ENCODE results near the gene ZNF254. TPM values are rescaled to one million over a fixed set of nuclear protein-coding genes. Genes with fewer than 3 reads are reported as not detected.
"Not testable (repeated sequence)": the region's sequence is repeated elsewhere in the genome, so short reads cannot be mapped to it uniquely, and the experiment has no call there.

ZNF254 gene
- polyA plus RNA-seq, 4 donors, result 30.9 to 47.8 (median 33.0) TPM

DNA sequence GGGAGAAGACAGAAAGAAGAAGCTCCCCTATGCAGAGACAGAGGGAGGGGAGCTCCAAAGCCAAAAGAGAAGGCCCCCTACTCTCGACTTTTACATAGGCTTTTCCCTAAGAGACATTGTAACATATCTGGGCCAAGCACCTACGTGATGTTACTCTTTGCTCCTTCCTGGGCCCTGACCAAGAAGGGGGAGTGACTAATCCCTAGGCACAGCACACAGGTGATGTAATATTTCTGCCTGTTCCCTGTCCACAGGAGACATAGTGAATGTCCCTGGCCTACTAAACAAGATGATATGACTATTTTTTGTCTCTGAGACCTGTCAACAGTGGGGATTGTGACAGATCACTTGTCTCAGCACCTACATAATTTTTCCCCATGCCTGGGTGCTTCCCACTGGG, 15.9 kb upstream of the ZNF254 start:
- no peak for DNase-seq (ENCODE audit: low read depth in 4 of 4, low spot score in 3 of 4)

DNA sequence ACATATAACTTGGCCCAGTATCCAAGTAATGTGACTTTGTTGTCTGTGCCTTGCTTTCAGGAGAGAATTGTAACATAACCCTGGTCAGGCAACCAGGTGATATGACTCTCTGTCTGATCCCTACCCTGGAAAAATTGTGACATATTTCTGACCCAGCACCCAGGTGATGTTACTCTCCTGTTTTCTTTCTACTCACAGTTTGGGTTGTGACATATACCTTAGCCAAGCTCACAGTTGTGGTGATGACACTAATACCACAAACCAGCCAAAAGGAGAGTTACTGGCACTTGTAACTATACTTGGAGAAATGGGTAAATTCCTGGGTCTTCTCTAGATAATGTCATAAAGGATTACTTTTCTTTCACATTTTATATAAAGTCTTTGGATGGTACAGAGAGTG, 14.3 kb upstream of the ZNF254 start:
- no peak for DNase-seq (ENCODE audit: low read depth in 4 of 4, low spot score in 3 of 4)

DNA sequence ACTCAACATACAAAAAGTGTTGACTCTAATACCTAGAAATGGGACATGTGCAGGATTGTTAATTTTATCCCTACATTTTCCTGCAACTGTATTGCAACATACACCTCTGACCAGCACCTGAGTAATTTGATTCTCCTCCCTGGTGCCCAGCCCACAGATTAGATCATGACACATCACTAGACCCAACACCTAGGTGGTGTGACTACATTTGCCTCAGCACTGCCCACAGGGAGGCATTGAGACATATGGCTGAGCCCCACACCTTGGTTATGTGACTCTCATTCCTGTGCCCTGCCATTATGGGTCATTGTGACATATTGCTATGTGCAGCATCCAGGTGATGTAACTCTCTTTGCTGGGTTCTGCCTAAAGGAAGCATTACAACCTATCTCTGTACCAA, 13.2 kb upstream of the ZNF254 start:
- no peak for DNase-seq (ENCODE audit: low read depth in 4 of 4, low spot score in 3 of 4)

DNA sequence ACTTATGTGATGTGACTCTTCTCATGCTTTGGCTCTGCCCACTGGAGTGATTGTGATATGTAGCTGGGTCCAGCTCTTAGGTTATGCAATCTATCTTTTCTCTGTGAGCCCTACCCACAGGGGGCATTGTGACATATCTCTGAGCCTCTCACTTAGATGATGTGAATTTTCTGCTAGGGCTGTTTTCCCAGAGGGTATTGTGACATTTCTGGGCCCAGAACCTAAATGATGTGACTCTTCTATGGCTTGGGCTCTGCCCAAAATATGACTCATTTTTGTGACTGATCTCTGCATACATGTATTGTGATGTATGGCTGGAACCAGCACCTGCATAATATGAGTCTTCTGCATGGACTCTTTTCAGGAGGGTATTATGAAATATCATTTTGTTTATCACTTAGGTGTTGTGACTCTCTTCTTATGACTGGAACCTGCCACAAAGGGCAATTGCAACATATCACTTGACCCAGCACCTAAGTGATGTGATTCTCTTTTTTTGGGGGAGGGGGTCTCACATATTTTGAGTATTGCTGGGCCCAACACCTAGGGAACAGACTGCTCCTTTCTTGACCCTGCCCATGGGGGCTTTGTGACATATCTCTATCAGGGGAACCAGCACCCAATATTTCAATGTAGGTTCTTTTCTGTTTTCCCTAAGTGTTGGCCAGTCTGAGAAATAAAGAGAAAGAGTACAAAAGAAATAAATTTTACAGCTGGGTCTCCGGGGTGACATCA, 12.1 kb upstream of the ZNF254 start:
- no peak for DNase-seq (ENCODE audit: low read depth in 4 of 4, low spot score in 3 of 4)

DNA sequence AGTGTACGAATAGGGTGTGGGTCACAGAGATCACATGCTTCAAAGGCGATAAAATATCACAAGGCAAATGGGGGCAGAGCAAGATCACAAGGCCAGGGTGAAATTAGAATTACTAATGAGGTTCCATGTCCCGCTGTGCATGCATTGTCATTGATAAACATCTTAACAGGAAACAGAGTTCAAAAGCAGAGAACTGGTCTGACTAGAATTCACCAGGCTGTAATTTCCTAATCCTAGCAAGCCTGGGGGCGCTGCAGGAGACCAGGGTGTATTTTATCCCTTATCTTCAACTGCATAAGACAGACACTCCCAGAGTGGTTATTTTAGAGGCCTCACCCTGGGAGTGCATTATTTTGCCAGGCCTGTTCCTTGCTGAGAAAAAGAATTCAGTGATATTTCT, 11.5 kb upstream of the ZNF254 start:
- DNase-seq (ENCODE audit: low read depth in 4 of 4, low spot score in 3 of 4), result not testable (repeated sequence)

DNA sequence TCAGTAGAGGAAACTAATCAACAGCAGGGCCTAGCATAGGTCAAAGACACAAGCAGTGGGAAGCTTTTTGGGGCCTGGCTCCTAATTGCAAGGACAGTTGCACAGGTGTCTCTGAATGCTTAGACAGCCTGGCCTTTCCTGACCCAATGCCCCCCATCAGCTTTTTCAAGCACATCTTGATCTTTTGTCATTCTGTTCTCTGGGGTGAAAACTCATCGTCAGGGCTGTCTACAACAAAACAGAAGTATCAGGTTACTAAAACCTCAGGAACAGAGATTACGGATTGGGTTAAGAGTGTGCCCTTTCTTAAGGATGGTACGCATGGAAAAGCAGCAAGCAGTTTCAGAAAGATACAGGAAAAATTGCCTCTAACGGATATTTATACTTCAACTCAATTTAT, 8.3 kb upstream of the ZNF254 start:
- no peak for DNase-seq (ENCODE audit: low read depth in 4 of 4, low spot score in 3 of 4)

DNA sequence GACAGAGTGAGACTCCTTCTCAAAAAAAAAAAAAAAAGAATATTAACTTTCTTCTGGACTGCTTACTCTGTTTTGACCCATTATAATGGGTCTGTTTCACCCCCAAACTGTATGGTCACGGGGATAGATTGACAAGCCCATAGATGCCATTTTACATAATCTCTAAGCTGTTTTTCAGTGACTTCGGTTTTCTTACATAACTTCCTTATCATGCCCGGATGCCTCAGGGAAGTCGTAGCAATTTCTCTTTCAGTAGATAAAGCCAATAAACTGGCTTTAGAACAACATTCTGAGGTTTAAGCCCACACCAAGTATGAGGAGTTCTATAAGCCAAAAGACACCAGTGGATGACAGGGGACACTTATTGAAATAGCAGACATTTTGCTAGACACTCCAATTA, 5.9 kb upstream of the ZNF254 start:
- no peak for DNase-seq (ENCODE audit: low read depth in 4 of 4, low spot score in 3 of 4)

DNA sequence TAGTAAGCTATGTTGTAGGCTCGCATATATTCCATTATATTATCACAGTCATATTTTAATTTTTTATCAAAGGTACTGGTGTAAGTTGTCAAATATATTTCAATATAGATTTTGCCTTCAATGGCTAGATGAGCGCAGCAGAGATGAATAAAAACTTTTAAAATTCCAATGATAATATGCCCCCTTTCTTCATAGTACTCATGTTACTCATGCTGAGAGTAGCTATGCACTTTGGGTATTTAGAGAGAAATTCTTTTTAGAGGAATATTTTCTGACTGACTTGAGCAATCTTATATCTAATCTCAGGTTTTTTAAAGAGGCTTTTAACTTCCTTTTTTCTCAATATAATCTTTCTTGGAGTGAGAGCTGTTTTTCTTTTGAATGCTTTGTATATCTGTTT, 11.4 kb downstream of the ZNF254 start:
- DNase-seq (ENCODE audit: low read depth in 4 of 4, low spot score in 3 of 4), result no peak

DNA sequence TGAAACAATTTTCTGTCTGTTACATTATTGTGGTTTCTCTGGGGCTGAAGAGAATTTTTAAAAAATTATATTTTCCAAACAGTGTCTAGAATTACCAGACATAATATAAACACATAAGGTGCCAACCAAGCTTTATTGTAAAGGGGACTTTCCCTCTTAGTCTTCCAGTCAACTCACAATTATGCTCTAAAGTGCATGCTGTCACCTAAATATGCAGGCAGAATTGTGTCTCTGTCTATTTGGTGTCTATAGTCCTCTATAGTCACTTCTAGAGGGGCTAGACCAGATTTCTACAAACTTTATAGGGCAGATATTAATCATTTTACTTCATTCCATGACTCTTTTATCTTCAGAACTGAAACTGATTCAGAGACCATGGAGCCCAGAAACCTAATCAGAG, 12.8 kb downstream of the ZNF254 start:
- no peak for DNase-seq (ENCODE audit: low read depth in 4 of 4, low spot score in 3 of 4)

DNA sequence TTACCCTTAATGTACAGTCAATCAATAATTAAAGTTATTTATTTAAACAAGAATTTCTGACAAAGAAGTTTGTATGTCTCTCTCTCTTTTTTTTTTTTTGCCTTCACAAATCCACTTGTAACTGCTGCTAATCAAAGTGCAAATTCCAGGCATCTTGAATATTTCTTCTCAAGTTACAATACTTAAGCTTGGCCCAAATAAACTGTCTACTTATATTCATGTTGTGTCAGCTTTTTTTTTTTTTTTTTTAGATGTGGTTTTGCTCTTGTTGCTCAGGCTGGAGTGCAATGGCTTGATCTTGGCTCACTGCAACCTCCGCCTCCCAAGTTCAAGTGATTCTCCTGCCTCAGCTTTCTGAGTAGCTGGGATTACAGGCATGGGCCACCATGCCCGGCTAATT, 13.6 kb downstream of the ZNF254 start:
- DNase-seq (ENCODE audit: low read depth in 4 of 4, low spot score in 3 of 4), result not testable (repeated sequence)

DNA sequence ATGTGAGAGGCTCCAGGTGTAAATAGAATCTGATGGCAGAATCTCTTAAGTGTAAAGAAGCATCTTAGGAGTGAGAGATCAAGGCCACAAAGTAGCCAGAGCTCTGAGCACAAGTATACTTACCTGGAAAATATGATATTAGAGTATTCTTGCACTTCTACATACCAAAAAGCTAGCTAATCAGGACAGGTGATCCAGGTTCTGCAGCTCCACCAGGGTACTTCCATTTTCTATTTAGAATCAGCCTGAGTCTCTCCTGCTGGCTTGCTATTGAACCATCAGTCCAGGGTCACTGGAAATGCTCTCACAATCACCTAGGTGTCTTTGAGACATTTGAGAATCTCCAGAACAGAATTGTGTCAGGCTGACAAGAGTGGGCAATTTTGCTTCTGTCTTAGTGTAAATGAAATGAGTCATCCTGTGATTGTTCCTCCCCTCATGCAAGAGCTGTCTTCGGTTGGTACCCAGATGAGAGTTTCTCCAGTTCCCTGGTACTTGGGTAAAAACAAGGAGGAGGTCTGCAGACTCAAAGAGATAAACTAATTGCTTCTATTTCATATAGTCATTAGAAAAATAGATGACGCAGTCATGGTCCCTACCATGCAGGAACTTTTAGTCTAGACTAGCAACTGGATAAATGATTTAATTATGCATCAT, 14.6 kb downstream of the ZNF254 start:
- DNase-seq (ENCODE audit: low read depth in 4 of 4, low spot score in 3 of 4), result no peak

DNA sequence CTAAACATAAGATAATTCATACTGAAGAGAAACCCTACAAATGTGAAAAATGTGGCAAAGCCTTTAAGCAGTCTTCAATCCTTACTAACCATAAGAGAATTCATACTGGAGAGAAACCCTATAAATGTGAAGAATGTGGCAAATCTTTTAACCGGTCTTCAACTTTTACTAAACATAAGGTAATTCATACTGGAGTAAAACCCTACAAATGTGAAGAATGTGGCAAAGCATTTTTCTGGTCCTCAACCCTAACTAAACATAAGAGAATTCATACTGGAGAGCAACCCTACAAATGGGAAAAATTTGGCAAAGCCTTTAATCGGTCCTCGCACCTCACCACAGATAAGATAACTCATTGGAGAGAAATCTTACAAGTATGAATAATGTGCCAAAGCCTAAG, 40.6 kb downstream of the ZNF254 start:
- no peak for DNase-seq (ENCODE audit: low read depth in 4 of 4, low spot score in 3 of 4)

DNA sequence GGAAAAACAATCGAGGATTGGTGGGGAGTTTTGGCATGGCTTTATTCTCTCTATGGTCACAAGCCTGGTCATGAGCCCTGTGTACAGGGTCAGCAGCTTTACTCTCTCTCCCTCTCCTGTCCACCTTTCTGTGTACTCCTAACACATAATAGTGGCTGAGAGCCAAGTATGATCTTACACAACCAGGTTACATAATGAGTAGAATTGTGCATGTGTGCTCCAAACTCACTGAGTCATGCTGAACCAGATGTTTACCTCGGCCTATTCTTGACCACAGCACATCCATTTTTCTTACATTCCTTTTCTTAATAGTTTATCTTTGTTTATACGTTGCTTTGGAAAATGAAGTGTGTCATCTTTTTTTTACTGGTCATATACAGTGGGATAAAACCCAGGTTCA, 53.1 kb downstream of the ZNF254 start:
- DNase-seq (ENCODE audit: low read depth in 4 of 4, low spot score in 3 of 4), result no peak

DNA sequence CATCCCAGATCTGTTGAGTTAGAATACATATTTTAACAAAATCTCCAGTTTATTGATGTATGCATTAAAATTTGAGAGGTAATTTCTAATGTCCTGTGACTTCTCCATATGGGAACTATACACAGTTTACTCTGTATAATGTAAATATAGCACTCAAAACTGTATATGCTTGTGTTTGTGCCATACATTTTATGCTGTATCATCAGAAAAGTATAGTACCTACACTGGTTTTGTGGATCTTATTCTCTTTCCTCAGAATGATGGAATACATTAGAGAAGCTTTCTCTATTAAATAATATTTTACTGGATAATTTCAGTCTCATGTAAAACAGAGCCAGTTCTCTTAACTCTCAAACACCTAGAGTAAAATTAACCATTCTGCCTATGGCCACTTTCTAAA, 53.6 kb downstream of the ZNF254 start:
- DNase-seq (ENCODE audit: low read depth in 4 of 4, low spot score in 3 of 4), result no peak

DNA sequence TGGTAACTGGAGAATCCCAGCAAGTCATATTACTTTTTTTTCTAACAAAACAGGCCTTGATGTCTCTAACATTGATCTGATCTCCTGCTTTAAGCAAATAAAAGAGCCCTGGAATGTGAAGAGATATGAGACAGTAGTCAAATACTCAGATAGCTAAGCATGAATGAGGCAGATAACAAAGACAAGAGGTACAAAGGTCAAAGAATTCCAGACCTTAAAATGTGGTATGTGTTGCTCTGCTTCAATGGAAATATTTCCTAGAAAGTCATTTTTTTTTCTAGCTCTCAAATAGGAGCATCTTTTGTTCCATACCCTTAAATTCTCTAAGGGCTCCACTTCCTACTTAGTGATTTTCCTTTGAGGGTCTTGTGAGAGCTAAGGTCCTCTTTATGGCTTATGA, 54.6 kb downstream of the ZNF254 start:
- no peak for DNase-seq (ENCODE audit: low read depth in 4 of 4, low spot score in 3 of 4)

DNA sequence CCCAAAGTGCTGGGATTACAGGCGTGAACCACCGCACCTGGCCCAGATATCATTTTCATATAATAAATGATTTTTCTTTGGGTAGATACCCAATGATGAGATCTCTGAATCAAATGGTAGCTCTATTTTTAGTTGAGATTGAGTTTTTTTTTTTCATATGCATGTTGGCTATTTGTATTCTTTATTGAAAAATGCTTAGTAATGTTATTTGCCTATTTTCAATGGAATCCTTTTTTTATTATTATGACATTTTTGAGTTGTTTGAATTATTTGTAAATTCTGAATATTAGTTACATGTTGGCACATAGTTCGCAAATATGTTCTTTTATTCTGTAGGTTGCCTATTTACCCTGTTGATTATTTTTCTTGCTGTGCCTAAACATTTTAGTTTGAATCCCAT, 55.8 kb downstream of the ZNF254 start:
- no peak for DNase-seq (ENCODE audit: low read depth in 4 of 4, low spot score in 3 of 4)

DNA sequence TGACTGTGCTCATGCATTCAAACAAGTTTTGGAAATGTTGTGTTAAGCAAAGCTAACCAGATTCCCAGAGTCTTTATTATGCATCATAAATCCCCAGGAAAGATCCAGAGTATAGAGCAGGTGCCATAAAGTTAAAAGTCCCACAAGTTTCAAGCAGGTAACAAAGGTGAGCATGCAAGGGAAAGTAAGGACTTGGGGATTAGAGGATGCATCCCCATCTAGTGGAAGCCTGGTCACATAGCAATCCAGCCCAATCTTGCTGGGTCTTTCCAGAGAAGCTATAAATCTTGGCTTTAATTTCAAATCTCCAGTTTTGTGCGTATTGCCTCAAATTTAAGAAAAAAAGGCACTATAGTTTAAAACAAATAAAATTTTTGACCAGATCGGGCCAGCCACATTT, 72.7 kb downstream of the ZNF254 start:
- DNase-seq (ENCODE audit: low read depth in 4 of 4, low spot score in 3 of 4), result no peak

DNA sequence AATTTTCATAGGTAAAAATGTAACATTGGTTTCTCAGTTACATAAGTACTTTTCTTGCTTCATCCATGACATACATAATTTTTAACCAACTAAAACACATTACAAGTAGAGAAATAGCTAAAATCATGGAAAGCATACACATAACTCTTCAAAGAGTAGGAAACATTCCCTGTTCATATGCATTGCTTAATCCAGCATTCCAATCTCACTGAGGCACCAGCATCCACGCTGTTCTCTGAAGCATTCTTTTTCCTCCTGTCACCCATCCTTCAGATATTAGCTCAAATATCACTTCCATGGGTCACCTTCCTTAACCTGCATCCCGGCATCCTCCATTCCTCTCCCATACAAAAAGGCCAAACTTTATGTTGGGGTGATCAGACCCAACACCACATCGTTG, 79.1 kb downstream of the ZNF254 start:
- DNase-seq (ENCODE audit: low read depth in 4 of 4, low spot score in 3 of 4), result no peak

DNA sequence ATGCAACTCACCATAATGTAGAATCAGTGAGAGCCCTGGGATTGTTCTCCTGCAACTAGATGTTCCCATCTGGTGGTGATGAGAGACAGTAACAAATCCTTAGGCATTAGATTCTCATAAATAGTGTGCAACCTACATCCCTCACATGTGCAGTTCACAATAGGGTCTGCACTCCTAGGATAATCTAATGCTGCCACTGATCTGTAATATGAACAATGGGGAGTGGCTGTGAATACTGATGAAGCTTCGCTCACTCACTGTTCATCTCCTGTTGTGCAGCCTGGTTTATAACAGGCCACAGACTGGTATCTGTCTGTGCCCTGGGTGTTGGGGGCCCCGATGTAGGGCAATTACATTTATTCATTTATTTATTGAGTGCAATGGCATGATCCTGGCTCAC, 86.9 kb downstream of the ZNF254 start:
- DNase-seq (ENCODE audit: low read depth in 4 of 4, low spot score in 3 of 4), result no peak

DNA sequence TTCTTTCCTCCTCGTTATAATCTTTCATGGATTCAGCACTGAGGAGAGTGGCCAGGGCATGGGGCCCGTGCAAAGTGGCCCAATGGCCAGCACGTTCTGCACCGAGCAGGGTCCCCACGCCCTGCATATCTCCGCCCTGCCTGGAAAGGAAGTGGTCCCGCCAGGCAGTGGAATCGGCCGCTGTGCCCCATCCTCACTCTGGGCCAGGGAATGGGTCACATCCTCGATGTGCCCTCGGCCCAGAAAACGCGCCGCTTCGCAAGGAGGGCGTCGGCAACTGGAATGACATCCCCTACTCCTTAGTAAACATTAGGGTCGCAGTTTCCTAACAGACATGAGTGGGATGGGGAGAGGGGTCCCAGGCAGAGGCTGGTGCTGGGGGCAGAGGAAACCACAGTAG, 90.7 kb downstream of the ZNF254 start:
- DNase-seq (ENCODE audit: low read depth in 4 of 4, low spot score in 3 of 4), result no peak

DNA sequence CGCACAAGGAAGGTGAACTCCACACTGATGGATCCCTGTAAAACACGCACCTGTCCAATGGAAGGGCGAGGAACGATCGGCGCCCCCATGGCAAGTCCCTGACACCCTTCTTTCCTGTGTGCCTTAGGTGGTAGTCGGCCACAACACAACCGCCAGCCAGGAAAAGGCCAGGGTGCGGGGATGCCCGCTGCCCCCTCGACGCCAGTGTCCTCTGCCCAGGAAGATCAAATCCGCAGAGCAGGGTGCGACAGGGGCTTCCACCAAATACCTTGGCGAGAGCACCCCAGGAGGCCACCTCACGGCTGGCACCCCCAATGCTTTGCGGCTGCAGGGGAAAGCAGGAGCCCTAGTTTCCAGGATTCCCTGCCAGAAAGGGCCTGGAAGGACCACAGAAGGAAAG, 91.2 kb downstream of the ZNF254 start:
- DNase-seq (ENCODE audit: low read depth in 4 of 4, low spot score in 3 of 4), result no peak

Data from left renal pelvis (tissue), 4 donors.